ENCODE data around the gene TRIO.

- no peak for TF ChIP-seq POLR2A (IDR thresholded peaks at IDR 0.05; ENCODE audit: low read depth)
- TF ChIP-seq EP300 (IDR thresholded peaks at IDR 0.05): no peak
- TF ChIP-seq CTCF (IDR thresholded peaks at IDR 0.05): no peak
Observed at GRCh38 chr5:14177634-14178033, 34.5 kb downstream of the TRIO start.
